BJ (cell line): Measurements from ENCODE around the gene TMEM165. TPM values are rescaled to one million over a fixed set of nuclear protein-coding genes. Genes with fewer than 3 reads are reported as not detected.

Experiments
- CTCF ChIA-PET: fragments of 350-600 bp; formaldehyde crosslinking; extraction: SDS; loops from one replicate; lab custom pipeline; 2021; ENCODE audit warnings: antibody characterized with exemption, inconsistent platforms; lab: Yijun Ruan, JAX
- POLR2A ChIA-PET: fragments of 300-600 bp; sonication (Branson Sonifier 250); formaldehyde crosslinking; extraction: SDS; loops from one replicate; lab custom pipeline; 2021; ENCODE audit warnings: antibody characterized with exemption; lab: Charles Lee
- DNase-seq: peaks from one replicate; pipeline ENCODE4 v3.0.0-alpha.2; 2011; ENCODE audit warnings: low read depth
- H3K27me3 ChIP-seq: 2 replicates; pipeline ENCODE4 v1.6.0; 2011; ENCODE audit warnings: low read length; ENCODE audit not compliant: control insufficient read depth, insufficient read depth
- H3K36me3 ChIP-seq: 2 replicates; pipeline ENCODE4 v1.5.1; 2011; ENCODE audit warnings: low read length; ENCODE audit not compliant: control insufficient read depth, insufficient read depth
- H3K4me3 ChIP-seq: 2 replicates; pipeline ENCODE4 v1.5.1; 2011; ENCODE audit warnings: low read depth, mild to moderate bottlenecking, control low read depth, low read length
- CTCF ChIP-seq: IDR thresholded peaks from 2 replicates; pipeline ENCODE4 v1.5.1; 2011; ENCODE audit warnings: low read depth, mild to moderate bottlenecking, control low read depth, inconsistent platforms, low read length, moderate library complexity; ENCODE audit not compliant: insufficient read depth
- polyA plus RNA-seq: library from polyadenylated mRNA; depleted of rRNA; stranded (reverse); fragments of >200 nt; gene quantifications from 2 replicates; pipeline ENCODE4 v1.2.3, GENCODE V29; 2011

Gene TMEM165
- polyA plus RNA-seq, 1 experiment, result 129 TPM

- H3K36me3 ChIP-seq, result no peaks in the 10 kb centered on the region
- ChIA-PET POLR2A (no interaction called here), CTCF (no interaction called here)
- no peak overlapping the region for H3K4me3 ChIP-seq
- no peaks in the 10 kb centered on the region; the same call in 1 of the 2 replicates for H3K27me3 ChIP-seq
- no peak for DNase-seq
- no peak for TF ChIP-seq CTCF
Measured at GRCh38 chr4:55369968-55370367, 25.8 kb upstream of the TMEM165 start.

- H3K27me3 ChIP-seq, result no peaks in the 10 kb centered on the region; the same call in 1 of the 2 replicates
- POLR2A ChIA-PET, result no interaction called here
- no peaks in the 10 kb centered on the region for H3K36me3 ChIP-seq
- no peak for TF ChIP-seq CTCF
- CTCF ChIA-PET, result no interaction called here
- DNase-seq, result no peak
- H3K4me3 ChIP-seq, result no peak overlapping the region
Measured at GRCh38 chr4:55372259-55372658, 23.5 kb upstream of the TMEM165 start.

- DNase-seq, result no peak
- POLR2A ChIA-PET, result no interaction called here
- TF ChIP-seq CTCF, result no peak
- Histone ChIP-seq H3K36me3 (no peaks in the 10 kb centered on the region), H3K27me3 (no peaks in the 10 kb centered on the region; the same call in 1 of the 2 replicates), H3K4me3 (no peak overlapping the region)
- CTCF ChIA-PET, result interaction anchor here (0.6 kb wide), 1 partner anchor 131 kb away, joined by 4 read pairs; no protein-coding TSS in a partner anchor
Measured at GRCh38 chr4:55373461-55373860, 22.3 kb upstream of the TMEM165 start.

GRCh38 chr4:55376698-55377097 lies 19.1 kb upstream of the TMEM165 start:
- Histone ChIP-seq H3K27me3 (no peaks in the 10 kb centered on the region; the same call in 1 of the 2 replicates), H3K4me3 (no peak overlapping the region), H3K36me3 (no peaks in the 10 kb centered on the region)
- DNase-seq, result no peak
- no peak for TF ChIP-seq CTCF
- ChIA-PET CTCF (interaction anchor here (1.0 to 1.6 kb wide), 2 partner anchors 10 to 26 kb away, joined by 3 to 5 read pairs; no protein-coding TSS in a partner anchor), POLR2A (interaction anchor here (0.9 kb wide), 1 partner anchor 10 kb away, joined by 3 read pairs; no protein-coding TSS in a partner anchor)

GRCh38 chr4:55378617-55379467 lies 16.9 kb upstream of the TMEM165 start:
- TF ChIP-seq CTCF, result no peak
- no peak for DNase-seq
- ChIA-PET POLR2A (no interaction called here), CTCF (no interaction called here)
- no peaks in the 10 kb centered on the region for H3K36me3 ChIP-seq
- no peaks in the 10 kb centered on the region for H3K27me3 ChIP-seq
- H3K4me3 ChIP-seq, result no peak overlapping the region
